ES-I3 (cell line): ENCODE results near the gene KCNMB4.

Experiments used
- H3K36me3 ChIP-seq: 2 replicates; pipeline ENCODE4 v1.6.1; 2013; ENCODE audit warnings: mild to moderate bottlenecking, low read length, control low read depth, moderate library complexity; ENCODE audit not compliant: insufficient read depth
- H3K4me1 ChIP-seq: 2 replicates; pipeline ENCODE4 v1.6.1; 2013; ENCODE audit warnings: mild to moderate bottlenecking, control low read depth, low read length; ENCODE audit not compliant: insufficient read depth
- H3K9ac ChIP-seq: 2 replicates; pipeline ENCODE4 v1.6.1; 2013; ENCODE audit warnings: low read depth, mild to moderate bottlenecking, low read length, moderate library complexity
- H3K9me3 ChIP-seq: 2 replicates; pipeline ENCODE4 v1.6.1; 2013; ENCODE audit warnings: mild to moderate bottlenecking, low read length, moderate library complexity; ENCODE audit not compliant: control insufficient read depth, insufficient read depth

Gene KCNMB4, protein sequence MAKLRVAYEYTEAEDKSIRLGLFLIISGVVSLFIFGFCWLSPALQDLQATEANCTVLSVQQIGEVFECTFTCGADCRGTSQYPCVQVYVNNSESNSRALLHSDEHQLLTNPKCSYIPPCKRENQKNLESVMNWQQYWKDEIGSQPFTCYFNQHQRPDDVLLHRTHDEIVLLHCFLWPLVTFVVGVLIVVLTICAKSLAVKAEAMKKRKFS

DNA sequence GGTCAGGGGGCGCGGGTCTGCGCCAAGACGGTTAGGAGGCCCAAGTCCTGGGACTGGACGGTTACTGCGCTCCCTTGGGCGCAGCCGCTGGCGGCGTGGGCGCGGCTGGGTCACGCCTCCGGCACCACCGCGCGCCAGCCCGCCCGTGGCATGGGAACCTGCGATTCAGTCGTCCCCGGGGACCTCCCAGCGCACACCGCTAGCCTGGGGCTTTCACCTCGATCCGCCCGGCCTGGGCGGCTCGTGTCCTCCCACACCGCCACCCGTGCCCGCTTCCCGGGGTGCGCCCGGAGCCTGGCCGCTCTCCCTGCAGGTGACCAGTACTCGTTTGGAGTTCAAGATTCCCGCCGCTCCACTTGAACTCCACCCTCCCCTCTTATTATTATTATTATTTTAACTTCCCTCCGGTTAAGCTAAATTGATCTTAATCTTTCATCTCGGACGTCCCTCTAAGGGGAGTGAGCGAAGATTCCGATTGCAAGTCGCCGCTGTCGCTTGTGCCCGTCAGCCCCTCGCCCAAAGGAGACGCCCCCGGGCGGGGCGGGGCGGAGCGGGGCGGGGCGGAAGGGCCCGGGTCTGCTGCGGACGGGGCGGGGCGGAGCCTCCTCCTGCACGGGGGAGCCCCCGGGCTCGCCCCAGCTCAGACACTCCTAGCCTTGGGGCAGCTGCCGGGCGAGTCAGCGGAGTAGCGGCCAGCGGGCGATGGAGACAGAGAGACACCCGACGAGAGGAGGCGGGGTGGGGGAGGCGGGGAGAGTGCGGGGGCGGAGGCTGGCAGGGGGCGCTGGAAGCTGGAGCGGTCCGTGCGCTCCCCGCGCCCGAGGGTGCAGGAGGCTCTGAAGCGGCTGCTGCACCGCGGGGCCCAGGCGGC is at the start of gene KCNMB4:
TSS of gene KCNMB4 (plus strand) at position 643 of the 871 bp plus-strand sequence. CDS start 445 bp downstream, outside the sequence.
- Histone ChIP-seq H3K9ac (peak within 1 kb of the TSS; percentile 73), H3K9me3 (no peaks in the 10 kb centered on the region), H3K36me3 (0 out of 2 replicates have a peak, but pooled peaks cover 2% of the 10 kb centered on the region), H3K4me1 (peaks cover 5% of the 10 kb centered on the region; the same call in 1 of the 2 replicates)

DNA sequence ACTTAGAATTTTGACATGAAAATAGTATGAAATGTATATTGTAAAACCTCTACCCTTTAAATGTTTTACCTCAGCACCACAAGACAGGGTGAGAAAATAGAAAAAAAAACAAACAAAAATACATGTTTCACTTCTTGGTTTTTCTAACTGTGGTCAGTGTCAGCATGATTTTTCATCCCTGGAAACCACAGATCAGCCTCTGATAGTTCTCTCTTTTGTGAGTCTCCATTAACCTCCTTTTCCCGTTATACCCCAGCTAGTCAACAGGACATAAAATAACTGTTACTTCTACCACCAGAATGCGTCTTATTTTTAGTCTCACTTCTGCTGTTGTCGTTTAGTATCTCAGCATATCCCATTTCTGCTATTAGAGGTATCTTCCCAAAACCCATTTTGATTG is 48.3 kb upstream of the KCNMB4 start:
- no peak overlapping the region for H3K9ac ChIP-seq
- 0 out of 2 replicates have a peak, but pooled peaks cover 6% of the 10 kb centered on the region for H3K36me3 ChIP-seq
- no peaks in the 10 kb centered on the region for H3K9me3 ChIP-seq
- H3K4me1 ChIP-seq: no peaks in the 10 kb centered on the region

DNA sequence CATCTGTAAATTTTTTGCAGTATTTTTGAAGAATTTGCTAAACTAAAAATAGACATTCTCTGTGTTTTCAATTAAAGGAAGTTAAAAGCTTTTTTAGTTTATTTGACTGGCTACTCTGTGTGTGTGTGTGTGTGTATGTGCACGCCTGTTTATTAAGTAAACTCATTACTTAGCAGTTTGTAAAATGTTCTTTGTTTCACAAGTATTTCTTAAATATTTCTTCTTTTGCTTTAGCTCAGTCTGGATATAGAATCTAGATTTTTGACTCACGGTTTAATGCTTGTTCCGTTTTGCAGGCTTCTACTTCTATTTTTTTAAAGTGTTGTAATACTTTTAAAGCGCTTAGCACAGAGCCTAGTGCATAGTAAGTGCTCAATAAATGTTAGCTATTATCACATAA is 46.5 kb upstream of the KCNMB4 start:
- Histone ChIP-seq H3K9me3 (no peaks in the 10 kb centered on the region), H3K9ac (no peak overlapping the region), H3K4me1 (no peaks in the 10 kb centered on the region), H3K36me3 (0 out of 2 replicates have a peak, but pooled peaks cover 6% of the 10 kb centered on the region)

GRCh38 chr12:70321191-70321590 is 44.9 kb upstream of the KCNMB4 start:
- H3K36me3 ChIP-seq: 0 out of 2 replicates have a peak, but pooled peaks cover 6% of the 10 kb centered on the region
- no peaks in the 10 kb centered on the region for H3K9me3 ChIP-seq
- H3K9ac ChIP-seq: no peak overlapping the region
- no peaks in the 10 kb centered on the region for H3K4me1 ChIP-seq

GRCh38 chr12:70327541-70327940 is 38.5 kb upstream of the KCNMB4 start:
- Histone ChIP-seq H3K36me3 (0 out of 2 replicates have a peak, but pooled peaks cover 1% of the 10 kb centered on the region), H3K4me1 (peaks cover 4% of the 10 kb centered on the region), H3K9ac (no peak overlapping the region), H3K9me3 (no peaks in the 10 kb centered on the region)

- peaks cover 5% of the 10 kb centered on the region for H3K4me1 ChIP-seq
Measured at GRCh38 chr12:70329728-70330127, 36.4 kb upstream of the KCNMB4 start.

GRCh38 chr12:70330158-70330557 is 35.9 kb upstream of the KCNMB4 start:
- Histone ChIP-seq H3K9ac (no peak overlapping the region), H3K9me3 (no peaks in the 10 kb centered on the region), H3K36me3 (no peaks in the 10 kb centered on the region), H3K4me1 (peaks cover 9% of the 10 kb centered on the region)

More at GRCh38 chr12:70329728-70330127, 36.4 kb upstream of the KCNMB4 start:
- H3K9ac ChIP-seq: no peak overlapping the region
- no peaks in the 10 kb centered on the region for H3K9me3 ChIP-seq
- no peaks in the 10 kb centered on the region for H3K36me3 ChIP-seq

DNA sequence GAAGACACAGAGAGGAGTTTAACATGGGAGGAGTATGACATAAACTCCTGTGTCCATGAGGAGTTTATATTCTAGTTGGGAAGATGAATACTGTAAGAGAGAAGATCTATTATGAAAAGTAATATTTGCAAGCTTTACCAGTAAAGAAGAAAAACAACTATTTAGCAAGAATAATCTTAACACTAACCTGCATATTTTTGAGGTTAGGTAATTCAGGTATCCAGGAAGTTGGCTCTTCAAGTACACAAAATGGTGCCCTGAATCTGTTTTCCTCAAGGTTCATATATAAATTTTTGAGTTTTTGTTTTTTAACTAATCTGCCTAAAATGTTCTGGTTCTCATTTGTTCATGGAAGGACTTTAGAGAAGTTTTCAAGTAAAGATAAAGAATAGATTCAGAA is 33.9 kb upstream of the KCNMB4 start:
- Histone ChIP-seq H3K9me3 (no peaks in the 10 kb centered on the region), H3K9ac (no peak overlapping the region), H3K36me3 (no peaks in the 10 kb centered on the region), H3K4me1 (peaks cover 9% of the 10 kb centered on the region)

GRCh38 chr12:70334742-70335141 is 31.3 kb upstream of the KCNMB4 start:
- Histone ChIP-seq H3K36me3 (peaks cover 12% of the 10 kb centered on the region), H3K9ac (no peak overlapping the region), H3K4me1 (peaks cover 9% of the 10 kb centered on the region), H3K9me3 (no peaks in the 10 kb centered on the region)

DNA sequence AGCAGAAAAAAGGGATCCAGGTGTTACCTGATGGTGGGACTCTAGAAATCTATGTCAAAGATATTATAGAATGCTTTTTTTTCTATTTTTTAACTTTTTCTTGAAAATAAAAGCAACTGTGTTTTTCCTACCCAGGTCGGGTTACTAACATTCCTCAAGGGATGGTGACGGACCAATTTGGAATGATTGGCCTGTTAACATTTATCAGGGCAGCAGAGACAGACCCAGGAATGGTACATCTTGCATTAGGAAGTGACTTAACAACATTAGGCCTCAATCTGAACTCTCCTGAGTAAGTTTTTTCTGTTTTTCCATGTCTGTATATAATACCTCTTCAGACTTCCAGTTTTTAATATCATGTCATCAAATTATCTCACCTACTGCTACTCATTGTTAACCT is 27.6 kb upstream of the KCNMB4 start:
- H3K9ac ChIP-seq: no peak overlapping the region
- peaks cover 21% of the 10 kb centered on the region for H3K36me3 ChIP-seq
- H3K9me3 ChIP-seq: no peaks in the 10 kb centered on the region
- peaks cover 5% of the 10 kb centered on the region; the same call in 1 of the 2 replicates for H3K4me1 ChIP-seq

GRCh38 chr12:70351076-70351475 is 15.0 kb upstream of the KCNMB4 start:
- H3K4me1 ChIP-seq: no peaks in the 10 kb centered on the region
- H3K9me3 ChIP-seq: no peaks in the 10 kb centered on the region
- H3K36me3 ChIP-seq: peaks cover 5% of the 10 kb centered on the region; the same call in 1 of the 2 replicates
- no peak overlapping the region for H3K9ac ChIP-seq

- H3K36me3 ChIP-seq: peaks cover 5% of the 10 kb centered on the region; the same call in 1 of the 2 replicates
- H3K9me3 ChIP-seq: no peaks in the 10 kb centered on the region
- H3K4me1 ChIP-seq: no peaks in the 10 kb centered on the region
- no peak overlapping the region for H3K9ac ChIP-seq
Measured at GRCh38 chr12:70353780-70354660, 12.1 kb upstream of the KCNMB4 start.

DNA sequence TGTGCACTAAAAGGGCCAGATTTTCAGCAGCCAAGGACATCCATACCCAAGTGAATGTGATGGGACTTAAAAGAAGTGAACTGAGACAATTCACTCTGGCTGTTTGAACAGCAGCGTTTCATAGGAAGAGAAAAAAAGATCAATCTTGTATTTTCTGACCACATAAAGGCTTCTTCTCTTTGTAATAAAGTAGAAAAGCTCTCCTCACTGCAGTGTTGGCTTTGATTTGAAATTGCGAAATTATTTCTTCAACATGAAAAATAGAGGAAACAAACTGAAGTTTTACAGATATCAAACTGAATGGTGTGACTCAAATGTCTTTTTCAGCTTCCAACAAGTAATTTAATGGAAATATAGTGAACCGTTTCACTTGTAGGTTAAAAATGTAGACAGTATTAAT is 11.3 kb upstream of the KCNMB4 start:
- H3K36me3 ChIP-seq: peaks cover 5% of the 10 kb centered on the region; the same call in 1 of the 2 replicates
- no peak overlapping the region for H3K9ac ChIP-seq
- H3K9me3 ChIP-seq: no peaks in the 10 kb centered on the region
- no peaks in the 10 kb centered on the region for H3K4me1 ChIP-seq

DNA sequence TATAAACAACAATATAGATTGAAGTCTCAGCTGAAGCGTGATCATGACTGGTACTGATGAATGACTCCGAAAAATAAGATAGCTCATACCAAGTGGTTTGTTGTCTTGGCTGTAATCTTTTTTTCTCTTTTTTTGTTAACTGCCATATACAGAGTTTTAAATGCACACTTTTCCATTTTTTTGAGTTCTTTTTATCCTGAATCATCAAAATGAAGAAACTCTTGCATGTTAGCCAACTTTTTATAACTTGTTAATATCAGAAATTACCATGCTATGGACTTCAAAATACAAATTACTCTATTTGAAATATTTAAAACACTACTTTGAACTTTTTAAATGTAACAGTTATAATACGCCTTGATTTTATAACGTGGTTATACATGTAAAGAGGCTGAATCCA is 10.1 kb upstream of the KCNMB4 start:
- peaks cover 5% of the 10 kb centered on the region; the same call in 1 of the 2 replicates for H3K36me3 ChIP-seq
- no peaks in the 10 kb centered on the region for H3K9me3 ChIP-seq
- no peak overlapping the region for H3K9ac ChIP-seq
- peaks cover 6% of the 10 kb centered on the region; the same call in 1 of the 2 replicates for H3K4me1 ChIP-seq
